Measurements from ENCODE around the gene MLYCD.
"Not testable (repeated sequence)": the region's sequence is repeated elsewhere in the genome, so short reads cannot be mapped to it uniquely, and the experiment has no call there.

The MLYCD gene

GRCh38 chr16:83945587-83945986 is 46.7 kb downstream of the MLYCD start:
- no peak overlapping the region for H3K4me3 Mint-ChIP-seq
- no peaks in the 10 kb centered on the region for H3K27me3 Mint-ChIP-seq (ENCODE audit: low read depth)
- no peaks in the 10 kb centered on the region for H3K9me3 Mint-ChIP-seq
- H3K27ac Mint-ChIP-seq = no peak overlapping the region
- H3K4me1 Mint-ChIP-seq (ENCODE audit: low read depth) = no peaks in the 10 kb centered on the region
- DNase-seq (ENCODE audit: low spot score) = no peak
- H3K36me3 Mint-ChIP-seq (ENCODE audit: low read depth) = no peaks in the 10 kb centered on the region

- no peaks in the 10 kb centered on the region for H3K36me3 Mint-ChIP-seq (ENCODE audit: low read depth)
- no peak overlapping the region for H3K27ac Mint-ChIP-seq
- H3K4me1 Mint-ChIP-seq (ENCODE audit: low read depth) = no peaks in the 10 kb centered on the region
- H3K9me3 Mint-ChIP-seq = no peaks in the 10 kb centered on the region
- H3K4me3 Mint-ChIP-seq = no peak overlapping the region
- DNase-seq (ENCODE audit: low spot score) = no peak
- H3K27me3 Mint-ChIP-seq (ENCODE audit: low read depth) = no peaks in the 10 kb centered on the region
These were observed 47.4 kb downstream of the MLYCD start for GRCh38 chr16:83946154-83946780.

GRCh38 chr16:83946781-83947566 is 48.1 kb downstream of the MLYCD start:
- no peak for DNase-seq (ENCODE audit: low spot score)
- Mint-ChIP-seq H3K4me1 (ENCODE audit: low read depth) (no peaks in the 10 kb centered on the region), H3K27ac (no peak overlapping the region), H3K9me3 (no peaks in the 10 kb centered on the region), H3K27me3 (ENCODE audit: low read depth) (no peaks in the 10 kb centered on the region), H3K36me3 (ENCODE audit: low read depth) (no peaks in the 10 kb centered on the region), H3K4me3 (no peak overlapping the region)

GRCh38 chr16:83947642-83948234 is 48.8 kb downstream of the MLYCD start:
- H3K4me3 Mint-ChIP-seq = no peak overlapping the region
- no peaks in the 10 kb centered on the region for H3K27me3 Mint-ChIP-seq (ENCODE audit: low read depth)
- H3K27ac Mint-ChIP-seq = no peak overlapping the region
- peaks cover 5% of the 10 kb centered on the region for H3K4me1 Mint-ChIP-seq (ENCODE audit: low read depth)
- H3K36me3 Mint-ChIP-seq (ENCODE audit: low read depth) = no peaks in the 10 kb centered on the region
- no peak for DNase-seq (ENCODE audit: low spot score)
- H3K9me3 Mint-ChIP-seq = no peaks in the 10 kb centered on the region

GRCh38 chr16:83948914-83949723 is 50.2 kb downstream of the MLYCD start:
- peaks cover 3% of the 10 kb centered on the region for H3K27me3 Mint-ChIP-seq (ENCODE audit: low read depth)
- H3K27ac Mint-ChIP-seq = no peak overlapping the region
- DNase-seq (ENCODE audit: low spot score) = no peak
- no peak overlapping the region for H3K4me3 Mint-ChIP-seq
- peaks cover 9% of the 10 kb centered on the region for H3K4me1 Mint-ChIP-seq (ENCODE audit: low read depth)
- no peaks in the 10 kb centered on the region for H3K36me3 Mint-ChIP-seq (ENCODE audit: low read depth)
- no peaks in the 10 kb centered on the region for H3K9me3 Mint-ChIP-seq

- Mint-ChIP-seq H3K27me3 (ENCODE audit: low read depth) (peaks cover 8% of the 10 kb centered on the region), H3K4me1 (ENCODE audit: low read depth) (peaks cover 15% of the 10 kb centered on the region)
These were observed 50.7 kb downstream of the MLYCD start for GRCh38 chr16:83949724-83950001.

GRCh38 chr16:83950862-83951399 is 52.0 kb downstream of the MLYCD start:
- not testable (repeated sequence) for DNase-seq (ENCODE audit: low spot score); H3K36me3 Mint-ChIP-seq (ENCODE audit: low read depth); H3K9me3 Mint-ChIP-seq; H3K27me3 Mint-ChIP-seq (ENCODE audit: low read depth); H3K4me3 Mint-ChIP-seq; H3K27ac Mint-ChIP-seq
- peaks cover 15% of the 10 kb centered on the region for H3K4me1 Mint-ChIP-seq (ENCODE audit: low read depth)

More at GRCh38 chr16:83949724-83950001, 50.7 kb downstream of the MLYCD start:
- Mint-ChIP-seq H3K36me3 (ENCODE audit: low read depth) (no peaks in the 10 kb centered on the region), H3K9me3 (no peaks in the 10 kb centered on the region), H3K4me3 (no peak overlapping the region), H3K27ac (no peak overlapping the region)
- DNase-seq (ENCODE audit: low spot score) = no peak

- Mint-ChIP-seq H3K27me3 (ENCODE audit: low read depth) (peaks cover 10% of the 10 kb centered on the region), H3K9me3 (no peaks in the 10 kb centered on the region), H3K4me3 (no peak overlapping the region), H3K4me1 (ENCODE audit: low read depth) (peaks cover 15% of the 10 kb centered on the region), H3K27ac (no peak overlapping the region), H3K36me3 (ENCODE audit: low read depth) (no peaks in the 10 kb centered on the region)
- DNase-seq (ENCODE audit: low spot score) = no peak
These were observed 52.6 kb downstream of the MLYCD start for GRCh38 chr16:83951544-83951943.

- Mint-ChIP-seq H3K27me3 (ENCODE audit: low read depth) (peaks cover 10% of the 10 kb centered on the region), H3K27ac (no peak overlapping the region), H3K9me3 (no peaks in the 10 kb centered on the region), H3K36me3 (ENCODE audit: low read depth) (no peaks in the 10 kb centered on the region), H3K4me3 (no peak overlapping the region), H3K4me1 (ENCODE audit: low read depth) (peaks cover 15% of the 10 kb centered on the region)
- DNase-seq (ENCODE audit: low spot score) = no peak
These were observed 53.6 kb downstream of the MLYCD start for GRCh38 chr16:83952587-83952939.

GRCh38 chr16:83952940-83953795 is 54.3 kb downstream of the MLYCD start, which contains the start of gene OSGIN1:
Gene OSGIN1 (plus strand): TSS chr16:83953240. CDS start chr16:83957672, 4,432 bp downstream.
- H3K36me3 Mint-ChIP-seq (ENCODE audit: low read depth) = no peaks in the 10 kb centered on the region
- H3K9me3 Mint-ChIP-seq = no peaks in the 10 kb centered on the region
- peaks cover 10% of the 10 kb centered on the region for H3K27me3 Mint-ChIP-seq (ENCODE audit: low read depth)
- H3K4me3 Mint-ChIP-seq = peak within 1 kb of the TSS; percentile 83
- DNase-seq (ENCODE audit: low spot score) = peak; percentile 82
- peak within 1 kb of the TSS; percentile 67 for H3K27ac Mint-ChIP-seq
- H3K4me1 Mint-ChIP-seq (ENCODE audit: low read depth) = peaks cover 15% of the 10 kb centered on the region

GRCh38 chr16:83953796-83954576 is 55.1 kb downstream of the MLYCD start:
- H3K4me1 Mint-ChIP-seq (ENCODE audit: low read depth) = peaks cover 15% of the 10 kb centered on the region
- H3K9me3 Mint-ChIP-seq = no peaks in the 10 kb centered on the region
- peak overlapping the region; percentile 83 for H3K4me3 Mint-ChIP-seq
- no peaks in the 10 kb centered on the region for H3K36me3 Mint-ChIP-seq (ENCODE audit: low read depth)
- peaks cover 10% of the 10 kb centered on the region for H3K27me3 Mint-ChIP-seq (ENCODE audit: low read depth)
- H3K27ac Mint-ChIP-seq = peak overlapping the region; percentile 67
- no peak for DNase-seq (ENCODE audit: low spot score)

GRCh38 chr16:83954577-83955016 is 55.7 kb downstream of the MLYCD start:
- no peak overlapping the region for H3K27ac Mint-ChIP-seq
- peak overlapping the region; percentile 83 for H3K4me3 Mint-ChIP-seq
- no peaks in the 10 kb centered on the region for H3K9me3 Mint-ChIP-seq
- no peak for DNase-seq (ENCODE audit: low spot score)
- no peaks in the 10 kb centered on the region for H3K36me3 Mint-ChIP-seq (ENCODE audit: low read depth)
- H3K4me1 Mint-ChIP-seq (ENCODE audit: low read depth) = peaks cover 15% of the 10 kb centered on the region
- H3K27me3 Mint-ChIP-seq (ENCODE audit: low read depth) = peaks cover 10% of the 10 kb centered on the region
